ENCODE measurements around the gene CCND1. TPM values are rescaled to one million over a fixed set of nuclear protein-coding genes. Genes with fewer than 3 reads are reported as not detected.
A peak's percentile ranks its signal among the peaks of the same experiment; 100 is the strongest.

CCND1 gene
- total RNA-seq, 1 donor from 2014 or later = 533 TPM

DNA sequence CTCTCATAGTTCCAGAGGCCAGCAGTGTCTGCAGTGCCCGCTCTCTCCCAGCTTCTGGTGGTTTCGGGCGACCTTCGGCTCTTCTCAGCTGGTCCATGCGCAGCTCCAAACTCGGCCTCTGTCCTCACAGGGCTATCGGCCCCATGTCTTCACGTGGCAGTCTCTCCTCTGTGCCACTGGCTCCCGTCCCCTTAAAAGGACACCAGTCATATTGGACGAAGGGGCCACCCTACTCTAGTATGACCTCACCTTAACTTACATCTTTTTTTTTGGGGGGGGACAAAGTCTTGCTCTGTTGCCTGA is 20.4 kb downstream of the CCND1 start:
- TF ChIP-seq, protein P1, sequence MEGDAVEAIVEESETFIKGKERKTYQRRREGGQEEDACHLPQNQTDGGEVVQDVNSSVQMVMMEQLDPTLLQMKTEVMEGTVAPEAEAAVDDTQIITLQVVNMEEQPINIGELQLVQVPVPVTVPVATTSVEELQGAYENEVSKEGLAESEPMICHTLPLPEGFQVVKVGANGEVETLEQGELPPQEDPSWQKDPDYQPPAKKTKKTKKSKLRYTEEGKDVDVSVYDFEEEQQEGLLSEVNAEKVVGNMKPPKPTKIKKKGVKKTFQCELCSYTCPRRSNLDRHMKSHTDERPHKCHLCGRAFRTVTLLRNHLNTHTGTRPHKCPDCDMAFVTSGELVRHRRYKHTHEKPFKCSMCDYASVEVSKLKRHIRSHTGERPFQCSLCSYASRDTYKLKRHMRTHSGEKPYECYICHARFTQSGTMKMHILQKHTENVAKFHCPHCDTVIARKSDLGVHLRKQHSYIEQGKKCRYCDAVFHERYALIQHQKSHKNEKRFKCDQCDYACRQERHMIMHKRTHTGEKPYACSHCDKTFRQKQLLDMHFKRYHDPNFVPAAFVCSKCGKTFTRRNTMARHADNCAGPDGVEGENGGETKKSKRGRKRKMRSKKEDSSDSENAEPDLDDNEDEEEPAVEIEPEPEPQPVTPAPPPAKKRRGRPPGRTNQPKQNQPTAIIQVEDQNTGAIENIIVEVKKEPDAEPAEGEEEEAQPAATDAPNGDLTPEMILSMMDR (conservative IDR thresholded peaks at IDR 0.05; ENCODE audit: low read depth, low read length) = no peak

DNA sequence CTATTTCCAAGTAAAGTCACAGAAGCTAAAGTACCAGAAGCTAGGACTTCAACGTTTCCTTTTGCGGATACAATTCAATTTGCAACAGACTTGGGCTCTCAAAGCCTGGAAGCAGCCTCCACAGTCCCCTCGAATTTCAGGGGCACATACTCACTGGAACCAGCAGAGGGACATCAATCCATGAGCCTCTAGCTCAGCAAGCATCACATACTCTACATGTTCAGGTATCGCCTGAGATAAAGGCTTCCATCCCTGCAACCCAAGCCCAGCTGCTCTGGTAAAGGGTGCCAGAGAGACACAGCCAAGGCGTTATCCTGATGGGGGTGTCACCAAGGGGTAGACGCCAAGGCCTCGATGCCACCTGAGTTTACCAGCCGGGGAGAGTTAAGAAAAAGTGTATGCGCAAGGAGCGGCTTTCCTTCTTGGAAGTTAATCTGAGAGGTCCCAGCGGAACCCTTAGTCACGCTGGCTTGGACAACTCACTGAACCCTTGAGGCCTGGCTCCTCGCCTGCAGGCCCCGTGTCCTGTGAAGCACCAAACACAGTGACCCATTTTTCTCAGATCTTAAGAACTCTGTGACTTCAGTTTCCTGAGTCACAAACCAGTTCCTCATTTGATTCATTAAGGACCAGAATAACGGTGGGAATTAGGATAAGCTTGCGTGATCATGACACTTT is 21.2 kb downstream of the CCND1 start:
- TF ChIP-seq, protein P1 (conservative IDR thresholded peaks at IDR 0.05; ENCODE audit: low read depth, low read length) = peak; percentile 44
- H3K4me3 ChIP-seq (ENCODE audit: low read depth, low read length) = no peak overlapping the region
- no peak for DNase-seq (ENCODE audit: low read depth)

More for the DNA sequence above, 20.4 kb downstream of the CCND1 start:
- no peak for DNase-seq (ENCODE audit: low read depth)
- H3K4me3 ChIP-seq (ENCODE audit: low read depth, low read length) = no peak overlapping the region

DNA sequence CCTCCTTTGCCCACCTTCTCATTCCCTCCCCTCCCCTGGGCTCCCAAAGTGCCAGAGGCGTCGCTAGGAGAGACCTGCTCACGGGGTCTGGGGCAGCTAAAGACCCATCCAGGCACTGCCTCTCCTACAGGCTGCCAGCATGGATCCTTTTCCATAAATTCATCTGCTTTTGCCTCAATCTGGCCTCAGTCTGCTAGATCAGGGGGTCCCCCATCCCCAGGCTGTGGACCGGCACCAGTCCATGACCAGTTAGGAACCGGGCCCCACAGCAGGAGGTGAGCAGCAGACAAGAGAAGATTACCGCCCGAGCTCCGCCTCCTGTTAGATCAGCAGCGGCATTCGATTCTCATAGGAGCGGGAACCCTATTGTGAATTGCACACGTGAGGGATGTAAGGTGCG is 21.9 kb downstream of the CCND1 start:
- no peak overlapping the region for H3K4me3 ChIP-seq (ENCODE audit: low read depth, low read length)
- TF ChIP-seq, protein P1 (conservative IDR thresholded peaks at IDR 0.05; ENCODE audit: low read depth, low read length) = no peak
- no peak for DNase-seq (ENCODE audit: low read depth)

GRCh38 chr11:69663326-69663725 is 22.4 kb downstream of the CCND1 start:
- TF ChIP-seq, protein P1 (conservative IDR thresholded peaks at IDR 0.05; ENCODE audit: low read depth, low read length) = no peak
- no peak for DNase-seq (ENCODE audit: low read depth)
- no peak overlapping the region for H3K4me3 ChIP-seq (ENCODE audit: low read depth, low read length)

GRCh38 chr11:69664103-69664775 is 23.3 kb downstream of the CCND1 start:
- no peak for DNase-seq (ENCODE audit: low read depth)
- no peak overlapping the region for H3K4me3 ChIP-seq (ENCODE audit: low read depth, low read length)
- TF ChIP-seq, protein P1 (conservative IDR thresholded peaks at IDR 0.05; ENCODE audit: low read depth, low read length) = no peak

GRCh38 chr11:69664901-69665300 is 23.9 kb downstream of the CCND1 start:
- no peak for DNase-seq (ENCODE audit: low read depth)
- TF ChIP-seq, protein P1 (conservative IDR thresholded peaks at IDR 0.05; ENCODE audit: low read depth, low read length) = no peak
- no peak overlapping the region for H3K4me3 ChIP-seq (ENCODE audit: low read depth, low read length)

DNA sequence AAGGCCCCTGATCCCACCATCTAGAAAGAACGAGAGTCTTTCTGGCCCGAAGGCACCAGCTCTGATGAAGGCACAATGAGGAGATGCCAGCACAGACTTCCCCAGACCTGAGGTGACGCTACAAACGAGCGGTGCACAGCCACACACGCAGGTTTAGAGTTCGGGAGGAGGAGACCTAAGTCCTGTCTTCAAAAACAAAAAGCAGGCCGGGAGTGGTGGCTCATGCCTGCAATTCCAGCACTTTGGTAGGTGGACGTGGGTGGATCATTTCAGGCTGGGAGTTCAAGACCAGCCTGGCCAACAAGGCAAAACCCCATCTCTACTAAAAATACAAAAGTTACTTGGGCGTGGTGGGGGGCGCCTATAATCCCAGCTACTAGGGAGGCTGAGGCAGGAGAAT is 24.7 kb downstream of the CCND1 start:
- no peak overlapping the region for H3K4me3 ChIP-seq (ENCODE audit: low read depth, low read length)
- no peak for DNase-seq (ENCODE audit: low read depth)
- TF ChIP-seq, protein P1 (conservative IDR thresholded peaks at IDR 0.05; ENCODE audit: low read depth, low read length) = no peak

Measured in epithelial cell of proximal tubule (primary cell).